Measurements from ENCODE around the gene MORN5.

- TF ChIP-seq POLR2A (IDR thresholded peaks at IDR 0.05; ENCODE audit: extremely low read depth, insufficient read length) (no peak), CTCF (IDR thresholded peaks at IDR 0.05; ENCODE audit: low read depth, low read length) (no peak)
- TF ChIP-seq, protein P1, sequence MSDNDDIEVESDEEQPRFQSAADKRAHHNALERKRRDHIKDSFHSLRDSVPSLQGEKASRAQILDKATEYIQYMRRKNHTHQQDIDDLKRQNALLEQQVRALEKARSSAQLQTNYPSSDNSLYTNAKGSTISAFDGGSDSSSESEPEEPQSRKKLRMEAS (IDR thresholded peaks at IDR 0.05; ENCODE audit: low read depth, low read length), result no peak
These were observed 31.1 kb downstream of the MORN5 start for GRCh38 chr9:122190597-122191381.
